Measurements from ENCODE around the gene MCU. TPM values are rescaled to one million over a fixed set of nuclear protein-coding genes. Genes with fewer than 3 reads are reported as not detected.

The MCU gene
- total and polyA plus RNA-seq, 2 of the 4 experiments (the other 2 are of a cell fraction): 36.2 to 36.7 TPM

GRCh38 chr10:72851509-72851908 is 159.6 kb downstream of the MCU start:
- no peak for DNase-seq
- ATAC-seq (ENCODE audit: low read depth): no peak
- Histone ChIP-seq H2BK20ac (ENCODE audit: low read depth, low read length) (no peak overlapping the region), H2AFZ (replicated peaks; ENCODE audit: low read length, poor library complexity) (no peak overlapping the region), H3K23ac (ENCODE audit: low read depth, low read length) (no peak overlapping the region), H3K4me3 (ENCODE audit: insufficient read depth, low read depth, low read length) (no peak overlapping the region), H3K36me3 (ENCODE audit: control insufficient read depth, insufficient read depth, low read length) (peaks cover 3% of the 10 kb centered on the region; the same call in 1 of the 2 replicates), H3K56ac (ENCODE audit: extremely low read depth, insufficient read depth, low read length) (no peak overlapping the region), H3K9me1 (ENCODE audit: insufficient read depth, low read length) (no peaks in the 10 kb centered on the region; the same call in 1 of the 2 replicates), H2BK5ac (ENCODE audit: low read depth, low read length, poor library complexity, severe bottlenecking) (no peak overlapping the region), H3K18ac (ENCODE audit: low read depth, low read length) (no peak overlapping the region), H4K8ac (ENCODE audit: low read depth in 2 of 2, low read length in 2 of 2) (no peak overlapping the region), H3K79me1 (ENCODE audit: low read depth in 1 of 2, low read length in 2 of 2) (peaks cover 12 to 20% of the 10 kb centered on the region in 2 experiments), H3K9me3 (ENCODE audit: control insufficient read depth, insufficient read depth, low read length) (peaks cover 3% of the 10 kb centered on the region), H2BK120ac (ENCODE audit: low read depth, low read length) (no peak overlapping the region), H4K91ac (ENCODE audit: insufficient read depth, low read depth, low read length) (no peak overlapping the region), H3K14ac (replicated peaks; ENCODE audit: low read depth, low read length) (no peak overlapping the region), H2AK9ac (replicated peaks; ENCODE audit: low read depth, low read length, poor library complexity) (no peak overlapping the region), H3K9ac (ENCODE audit: low read depth, low read length) (no peak overlapping the region), H4K20me1 (ENCODE audit: insufficient read depth, low read length) (peaks cover 3% of the 10 kb centered on the region; the same call in 1 of the 2 replicates), H2AK5ac (ENCODE audit: low read depth, low read length) (no peak overlapping the region), H3K4me2 (ENCODE audit: low read depth, low read length) (no peak overlapping the region), H3K27ac (ENCODE audit: insufficient read depth, low read length) (no peak overlapping the region), H4K5ac (ENCODE audit: low read depth, low read length) (no peak overlapping the region), H3K4me1 (ENCODE audit: control insufficient read depth, insufficient read depth, low read length) (peaks cover 2% of the 10 kb centered on the region; the same call in 1 of the 2 replicates), H2BK15ac (ENCODE audit: low read depth, low read length) (no peak overlapping the region), H3K27me3 (ENCODE audit: control insufficient read depth, insufficient read depth, low read length) (no peaks in the 10 kb centered on the region), H3K4ac (ENCODE audit: low read depth, low read length) (no peak overlapping the region)
- ChIA-PET CTCF (no interaction called here), POLR2A (ENCODE audit: unreplicated experiment) (no interaction called here)
- WGBS, 2 experiments (ENCODE audit: extremely low coverage in 2 of 2, insufficient read length in 1 of 2): no CpG with 5 or more reads among the region's 1 CpG
- dilution Hi-C loops (cut with HindIII; ENCODE audit: low sequenced_read_pairs, unreplicated experiment): no loop called here
- TF ChIP-seq RAD21 (IDR thresholded peaks at IDR 0.05; ENCODE audit: low read length) (no peak), POLR2A (IDR thresholded peaks at IDR 0.05; ENCODE audit: low read depth, low read length) (no peak), RCOR1 (IDR thresholded peaks at IDR 0.05; ENCODE audit: insufficient replicate concordance, low read length) (no peak), CTCF (conservative IDR thresholded peaks at IDR 0.05; ENCODE audit: low read depth, low read length) (no peak)
- BruUV-seq (replicated peaks): no TSS peak
- intact Hi-C loops (cut with micrococcal nuclease): no loop called here
- in situ Hi-C loops (cut with MboI; ENCODE audit: low sequenced_read_pairs): no loop called here

Data from IMR-90 (cell line).